Uterus (tissue), 4 donors: ENCODE measurements around the gene TCAIM. TPM values are rescaled to one million over a fixed set of nuclear protein-coding genes. Genes with fewer than 3 reads are reported as not detected.

ENCODE experiments used
- DNase-seq, 2 donors: peaks; one replicate each; pipeline ENCODE4 v3.0.0-alpha.2; 2019 to 2020
- H3K27ac ChIP-seq, 2 donors: fragments of 200-600 bp; sonication (generic); 1 replicate in 1 of 2; 2 replicates in 1 of 2; pipeline ENCODE4 v1.5.1; 2016 to 2018
- H3K27me3 ChIP-seq, 2 donors: fragments of 200-600 bp; sonication (generic); one replicate each; pipeline ENCODE4 v1.5.1; 2018 to 2019; ENCODE audit warnings: control low read depth in 1 of 2
- H3K36me3 ChIP-seq, 2 donors: fragments of 200-600 bp; sonication (generic); one replicate each; pipeline ENCODE4 v1.5.1; 2019; ENCODE audit warnings: control low read depth in 1 of 2
- H3K4me1 ChIP-seq, 2 donors: fragments of 200-600 bp; sonication (generic); one replicate each; pipeline ENCODE4 v1.5.1; 2018 to 2019; ENCODE audit warnings: control low read depth in 1 of 2
- H3K4me3 ChIP-seq, 2 donors: fragments of 200-600 bp; sonication (generic); 1 replicate in 1 of 2; 2 replicates in 1 of 2; pipeline ENCODE4 v1.5.1; 2018 to 2019; ENCODE audit warnings: mild to moderate bottlenecking in 1 of 2
- H3K9me3 ChIP-seq, 2 donors: fragments of 200-600 bp; sonication (generic); one replicate each; pipeline ENCODE4 v1.5.1; 2019; ENCODE audit warnings: control low read depth in 1 of 2
- POLR2A ChIP-seq, 2 donors: fragments of 450-650 bp; IDR thresholded peaks; one replicate each; pipeline ENCODE4 v1.6.1; 2016; ENCODE audit warnings: antibody characterized with exemption in 2 of 2, mild to moderate bottlenecking in 1 of 2, moderate library complexity in 1 of 2
- intact Hi-C: fragments of 100-400 bp; cut with DNase I; formaldehyde crosslinking; loops from one replicate; pipeline ENCODE4 v1.15.1; 2023; ENCODE audit warnings: low total_unique reads
- total RNA-seq, 4 donors: library from RNA; depleted of rRNA in 3 of 4; stranded (reverse); fragments of >200 nt in 3 of 4; gene quantifications; one replicate each; pipeline versions ENCODE4 v1.1.0 to v1.2.4, GENCODE V29; 2014 to 2023
- TF ChIP-seq, protein P1 (sequence below), 4 experiments: fragments of 200-600 bp in 2 of 4; fragments of 450-650 bp in 2 of 4; sonication (generic) in 2 of 4; IDR thresholded peaks; one replicate each; pipeline ENCODE4 v1.5.1; 2016 to 2019; ENCODE audit warnings: antibody characterized with exemption in 4 of 4, mild to moderate bottlenecking in 2 of 4, moderate library complexity in 1 of 4
- donor health status: DM: yes; HTN: yes; CAD: no.

The TCAIM gene
- total RNA-seq, 4 donors from 2014 or later, result 3.8 to 38.7 (median 19.6) TPM

DNA sequence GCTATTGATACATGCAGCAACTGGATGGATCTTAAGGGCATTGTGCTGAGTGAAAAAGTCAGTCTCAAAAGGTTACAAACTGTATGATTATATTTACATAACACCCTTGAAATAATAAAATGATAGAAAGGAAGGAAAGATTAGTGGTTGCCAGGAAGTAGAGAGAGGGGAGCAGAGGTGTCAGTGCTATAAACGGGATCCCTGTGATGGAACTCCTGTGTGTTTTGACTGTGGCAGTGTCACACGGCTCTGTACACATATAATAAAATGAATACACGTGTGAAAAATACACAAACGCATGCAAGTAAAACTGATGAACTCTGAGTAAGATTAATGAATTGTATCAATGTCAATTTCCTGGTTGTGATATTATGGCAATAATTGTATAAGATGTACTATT, 60.3 kb downstream of the TCAIM start:
- TF ChIP-seq, protein P1, sequence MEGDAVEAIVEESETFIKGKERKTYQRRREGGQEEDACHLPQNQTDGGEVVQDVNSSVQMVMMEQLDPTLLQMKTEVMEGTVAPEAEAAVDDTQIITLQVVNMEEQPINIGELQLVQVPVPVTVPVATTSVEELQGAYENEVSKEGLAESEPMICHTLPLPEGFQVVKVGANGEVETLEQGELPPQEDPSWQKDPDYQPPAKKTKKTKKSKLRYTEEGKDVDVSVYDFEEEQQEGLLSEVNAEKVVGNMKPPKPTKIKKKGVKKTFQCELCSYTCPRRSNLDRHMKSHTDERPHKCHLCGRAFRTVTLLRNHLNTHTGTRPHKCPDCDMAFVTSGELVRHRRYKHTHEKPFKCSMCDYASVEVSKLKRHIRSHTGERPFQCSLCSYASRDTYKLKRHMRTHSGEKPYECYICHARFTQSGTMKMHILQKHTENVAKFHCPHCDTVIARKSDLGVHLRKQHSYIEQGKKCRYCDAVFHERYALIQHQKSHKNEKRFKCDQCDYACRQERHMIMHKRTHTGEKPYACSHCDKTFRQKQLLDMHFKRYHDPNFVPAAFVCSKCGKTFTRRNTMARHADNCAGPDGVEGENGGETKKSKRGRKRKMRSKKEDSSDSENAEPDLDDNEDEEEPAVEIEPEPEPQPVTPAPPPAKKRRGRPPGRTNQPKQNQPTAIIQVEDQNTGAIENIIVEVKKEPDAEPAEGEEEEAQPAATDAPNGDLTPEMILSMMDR (IDR thresholded peaks at IDR 0.05), result no peak
- no peak for TF ChIP-seq POLR2A (IDR thresholded peaks at IDR 0.05)
- Histone ChIP-seq H3K27ac (no peak overlapping the region), H3K4me3 (no peak overlapping the region), H3K9me3 (no peaks in the 10 kb centered on the region), H3K4me1 (no peaks in the 10 kb centered on the region), H3K27me3 (no peaks in the 10 kb centered on the region), H3K36me3 (no peaks in the 10 kb centered on the region)
- no peak for DNase-seq
- intact Hi-C loops, result no loop called here

DNA sequence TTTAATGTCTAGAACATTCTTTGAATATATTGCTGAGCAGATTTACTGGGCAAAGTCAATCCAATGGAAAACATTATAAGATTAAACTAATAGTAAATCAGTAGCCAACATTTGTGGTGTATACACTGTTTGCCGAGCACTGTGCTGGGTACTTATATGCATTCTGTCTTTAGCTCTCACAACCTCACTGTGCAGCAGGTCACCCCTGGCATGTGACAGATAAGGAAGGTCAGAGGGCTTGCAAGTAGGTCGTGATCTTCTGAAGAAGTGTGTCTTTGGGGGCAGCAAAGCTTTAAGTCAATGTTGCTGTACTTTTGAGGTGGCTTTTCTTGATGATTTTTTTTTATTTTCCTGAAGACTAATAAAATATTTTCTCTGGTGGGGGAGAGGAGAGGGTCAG, 62.2 kb downstream of the TCAIM start:
- no peaks in the 10 kb centered on the region for H3K36me3 ChIP-seq
- H3K4me1 ChIP-seq, result no peaks in the 10 kb centered on the region

DNA sequence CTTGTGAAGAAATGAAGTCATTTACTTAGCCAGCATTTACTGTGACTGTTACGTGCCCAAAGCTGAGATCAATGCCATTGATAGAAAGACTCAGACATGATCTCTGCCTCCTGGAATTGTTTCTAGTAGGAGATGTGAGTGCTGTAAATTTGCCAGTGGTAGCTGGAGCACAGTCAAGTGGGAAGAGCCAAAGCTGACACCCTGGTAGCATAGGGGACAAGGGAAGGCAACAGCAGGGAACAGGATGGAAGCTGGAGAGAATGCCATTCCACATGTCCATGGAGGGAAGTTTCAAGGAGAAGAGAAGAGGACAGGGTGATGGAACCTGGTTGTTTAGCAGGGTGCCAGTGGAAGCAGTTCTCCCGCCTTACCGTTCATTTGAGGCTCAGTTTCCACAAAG, 64.0 kb downstream of the TCAIM start:
- no peak overlapping the region for H3K4me3 ChIP-seq
- no peak overlapping the region for H3K27ac ChIP-seq
- TF ChIP-seq, protein P1 (IDR thresholded peaks at IDR 0.05), result no peak
- TF ChIP-seq POLR2A (IDR thresholded peaks at IDR 0.05), result no peak
- no peak for DNase-seq
- intact Hi-C loops, result no loop called here
- H3K27me3 ChIP-seq, result no peaks in the 10 kb centered on the region
- no peaks in the 10 kb centered on the region for H3K36me3 ChIP-seq
- H3K4me1 ChIP-seq, result no peaks in the 10 kb centered on the region
- H3K9me3 ChIP-seq, result no peaks in the 10 kb centered on the region

More for the DNA sequence above, 62.2 kb downstream of the TCAIM start:
- Histone ChIP-seq H3K27ac (no peak overlapping the region), H3K27me3 (no peaks in the 10 kb centered on the region), H3K4me3 (no peak overlapping the region), H3K9me3 (no peaks in the 10 kb centered on the region)
- DNase-seq, result no peak
- intact Hi-C loops, result no loop called here
- TF ChIP-seq, protein P1 (IDR thresholded peaks at IDR 0.05), result no peak
- TF ChIP-seq POLR2A (IDR thresholded peaks at IDR 0.05), result no peak

DNA sequence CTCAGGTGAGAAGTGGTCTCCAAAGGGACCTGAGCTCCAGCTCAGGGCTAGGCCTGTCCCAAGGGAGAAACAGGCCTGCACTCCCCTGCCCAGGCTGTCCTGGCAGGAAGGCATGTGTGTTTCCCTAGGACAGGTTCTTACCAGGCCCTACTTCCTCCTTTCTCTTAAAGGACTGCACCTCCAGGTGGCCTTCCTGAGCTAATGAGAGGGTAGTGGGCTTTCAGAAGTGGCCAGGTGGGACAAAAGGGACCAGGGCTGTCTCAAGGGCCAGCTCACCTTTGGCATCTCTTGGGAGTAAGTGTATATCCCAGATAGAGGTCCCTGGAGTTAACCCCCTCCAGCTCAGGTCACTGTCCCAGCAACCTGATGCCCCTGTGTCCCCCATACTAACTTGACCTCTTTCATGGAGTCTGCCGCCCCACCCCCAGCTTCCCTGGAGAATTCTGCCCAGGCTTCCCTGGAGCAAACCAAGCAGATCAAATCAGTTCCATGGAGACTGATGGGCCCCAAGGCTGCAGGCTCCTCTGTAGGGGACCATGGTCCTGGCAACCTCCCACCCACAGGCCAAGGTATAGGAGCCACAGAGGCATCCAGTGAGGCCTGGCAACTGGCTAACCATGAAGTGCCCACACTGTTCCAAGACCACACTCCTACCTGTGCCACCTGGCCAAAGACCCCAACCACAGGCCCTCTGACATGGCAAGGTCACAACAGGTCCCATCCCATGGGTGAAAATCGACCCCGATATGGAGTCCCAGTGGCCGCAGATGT, 71.3 kb downstream of the TCAIM start:
- DNase-seq, result no peak
- no peak for TF ChIP-seq POLR2A (IDR thresholded peaks at IDR 0.05)
- TF ChIP-seq, protein P1 (IDR thresholded peaks at IDR 0.05), result no peak
- H3K9me3 ChIP-seq, result no peaks in the 10 kb centered on the region
- H3K36me3 ChIP-seq, result no peaks in the 10 kb centered on the region
- H3K4me3 ChIP-seq, result no peak overlapping the region
- H3K27me3 ChIP-seq, result no peaks in the 10 kb centered on the region
- no peak overlapping the region for H3K27ac ChIP-seq
- intact Hi-C loops, result no loop called here
- no peaks in the 10 kb centered on the region for H3K4me1 ChIP-seq

DNA sequence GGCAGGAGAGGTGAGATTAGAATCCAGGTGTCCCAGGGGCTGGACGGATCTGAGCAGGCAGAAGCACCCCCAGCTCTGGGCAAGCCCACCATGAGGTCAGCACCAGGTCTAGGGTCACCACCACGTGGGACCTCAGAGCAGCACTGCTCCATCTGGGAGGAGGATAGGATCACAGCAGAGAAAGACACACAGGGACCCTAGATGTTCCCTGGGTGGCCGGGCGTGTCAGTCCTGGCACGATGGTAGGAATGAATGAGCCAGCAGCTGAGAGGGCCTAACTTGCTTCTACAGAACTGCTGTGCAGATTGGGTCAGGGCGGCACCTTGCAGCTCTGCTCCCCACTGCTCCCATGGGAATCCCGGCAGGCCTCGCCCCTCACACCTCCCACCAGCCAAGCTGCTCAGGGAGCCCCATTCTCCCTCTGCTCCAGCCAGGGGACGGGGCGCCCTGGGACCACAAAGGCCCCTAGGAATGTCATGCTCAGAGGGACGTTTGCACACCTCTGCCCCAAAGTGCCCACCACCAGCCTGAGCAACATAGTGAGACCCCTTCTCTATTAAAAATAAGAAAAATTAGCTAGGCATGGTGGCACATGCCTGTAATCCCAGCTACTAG, 72.6 kb downstream of the TCAIM start:
- DNase-seq, result no peak
- TF ChIP-seq POLR2A (IDR thresholded peaks at IDR 0.05), result no peak
- TF ChIP-seq, protein P1 (IDR thresholded peaks at IDR 0.05), result no peak
- Histone ChIP-seq H3K27me3 (no peaks in the 10 kb centered on the region), H3K4me1 (no peaks in the 10 kb centered on the region), H3K36me3 (no peaks in the 10 kb centered on the region), H3K4me3 (no peak overlapping the region), H3K27ac (no peak overlapping the region), H3K9me3 (no peaks in the 10 kb centered on the region)
- intact Hi-C loops, result no loop called here
